Activated naive CD8-positive, alpha-beta T cell treated with anti-CD3 and anti-CD28 coated beads for 36 hours (primary cell): ENCODE data around the gene TMEM150B. TPM values are rescaled to one million over a fixed set of nuclear protein-coding genes. Genes with fewer than 3 reads are reported as not detected.

Experiments
- DNase-seq: peaks from one replicate; pipeline ENCODE4 v3.0.0; 2021
- H3K27ac Mint-ChIP-seq: one replicate; pipeline ENCODE4 v1.8.0; 2022; ENCODE audit warnings: mild to moderate bottlenecking, moderate library complexity, mixed read lengths
- H3K27me3 Mint-ChIP-seq: one replicate; pipeline ENCODE4 v1.8.0; 2022; ENCODE audit warnings: mild to moderate bottlenecking, mixed read lengths
- H3K36me3 Mint-ChIP-seq: one replicate; pipeline ENCODE4 v1.8.0; 2021; ENCODE audit warnings: mild to moderate bottlenecking, mixed read lengths
- H3K4me1 Mint-ChIP-seq: one replicate; pipeline ENCODE4 v1.8.0; 2021; ENCODE audit warnings: mixed read lengths
- H3K4me3 Mint-ChIP-seq: one replicate; pipeline ENCODE4 v1.8.0; 2022; ENCODE audit warnings: mild to moderate bottlenecking, moderate library complexity, mixed read lengths
- H3K9me3 Mint-ChIP-seq: one replicate; pipeline ENCODE4 v1.8.0; 2022; ENCODE audit warnings: mixed read lengths
- total RNA-seq, 2 experiments: library from RNA; stranded (reverse); gene quantifications; one replicate each; pipeline ENCODE4 v1.2.3, GENCODE V29; 2021

The TMEM150B gene
- total RNA-seq, 2 experiments from 2014 or later, result not detected

DNA sequence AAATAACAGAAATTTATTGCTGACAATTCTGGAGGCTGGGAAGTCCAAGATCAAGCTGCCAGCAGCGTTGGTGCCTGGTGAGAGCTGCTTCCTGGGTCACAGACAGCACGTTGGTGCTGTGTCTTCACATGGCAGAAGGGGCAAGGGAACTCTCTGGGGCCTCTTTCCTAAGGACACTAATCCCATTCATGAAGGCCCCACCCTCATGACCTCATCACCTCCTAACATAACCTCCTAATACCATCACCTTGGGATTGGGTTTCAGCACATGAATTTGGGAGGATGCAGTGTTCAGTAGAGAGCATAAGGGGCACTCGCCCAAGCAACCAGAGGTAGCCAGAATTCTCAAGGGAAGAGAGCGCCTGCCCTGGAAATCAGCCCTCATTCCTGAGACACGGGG lies 15.7 kb downstream of the TMEM150B start:
- Mint-ChIP-seq H3K4me3 (no peak overlapping the region), H3K27me3 (no peaks in the 10 kb centered on the region), H3K27ac (no peak overlapping the region), H3K4me1 (no peaks in the 10 kb centered on the region), H3K9me3 (no peaks in the 10 kb centered on the region), H3K36me3 (peaks cover 5% of the 10 kb centered on the region)
- DNase-seq, result no peak

GRCh38 chr19:55308281-55308680 lies 16.9 kb downstream of the TMEM150B start:
- Mint-ChIP-seq H3K27ac (no peak overlapping the region), H3K36me3 (peaks cover 5% of the 10 kb centered on the region), H3K27me3 (no peaks in the 10 kb centered on the region), H3K4me1 (no peaks in the 10 kb centered on the region), H3K4me3 (no peak overlapping the region), H3K9me3 (no peaks in the 10 kb centered on the region)
- DNase-seq, result no peak

DNA sequence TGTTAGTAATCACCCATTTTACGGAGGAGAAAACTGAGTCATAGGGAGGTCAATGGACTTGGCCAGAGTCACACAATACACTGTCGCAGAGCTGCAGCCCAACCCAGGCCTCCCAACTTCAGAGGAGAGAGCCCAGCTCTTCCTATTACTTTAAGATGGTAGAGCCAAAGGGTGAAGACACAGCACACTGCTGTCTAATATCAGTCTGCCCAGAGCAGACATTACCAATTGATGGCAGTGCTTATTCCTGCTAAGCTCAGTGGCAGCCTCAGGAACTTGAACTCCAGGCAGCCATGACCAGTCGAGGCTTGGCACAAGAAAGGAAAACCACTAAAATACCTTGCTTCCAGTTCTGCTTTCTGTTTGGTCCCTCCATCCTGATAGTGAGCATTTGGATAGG lies 18.4 kb downstream of the TMEM150B start:
- no peak overlapping the region for H3K4me3 Mint-ChIP-seq
- peaks cover 4% of the 10 kb centered on the region for H3K4me1 Mint-ChIP-seq
- no peaks in the 10 kb centered on the region for H3K27me3 Mint-ChIP-seq
- H3K27ac Mint-ChIP-seq, result no peak overlapping the region
- H3K36me3 Mint-ChIP-seq, result peaks cover 5% of the 10 kb centered on the region
- H3K9me3 Mint-ChIP-seq, result no peaks in the 10 kb centered on the region
- DNase-seq, result no peak

DNA sequence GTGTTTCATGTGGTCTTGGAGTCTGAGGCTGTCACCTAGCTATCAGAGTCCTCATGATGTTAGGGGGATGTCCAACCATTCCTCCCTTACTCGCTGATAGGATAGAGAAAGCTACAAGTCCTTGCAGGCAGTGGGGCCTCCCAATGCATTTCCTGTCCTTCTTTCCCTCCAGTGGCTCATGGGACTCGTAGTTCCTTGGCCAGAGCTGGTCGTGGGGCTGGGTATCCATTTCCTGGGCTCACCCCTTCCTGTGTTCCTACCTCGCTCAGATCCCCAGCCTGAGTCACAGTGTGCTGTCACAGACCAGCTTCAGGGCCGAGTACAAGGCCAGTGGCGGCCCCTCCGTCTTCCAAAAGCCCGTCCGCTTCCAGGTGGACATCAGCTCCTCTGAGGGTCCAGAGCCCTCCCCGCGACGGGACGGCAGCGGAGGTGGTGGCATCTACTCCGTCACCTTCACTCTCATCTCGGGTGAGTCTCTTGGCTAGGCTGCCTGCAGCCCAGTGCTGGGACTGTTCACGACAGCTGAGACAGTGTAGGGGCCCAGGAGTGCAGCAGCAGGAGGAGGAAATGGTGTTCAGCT lies 19.1 kb downstream of the TMEM150B start:
- H3K4me3 Mint-ChIP-seq, result no peak overlapping the region
- H3K27ac Mint-ChIP-seq, result no peak overlapping the region
- no peaks in the 10 kb centered on the region for H3K27me3 Mint-ChIP-seq
- DNase-seq, result no peak
- H3K36me3 Mint-ChIP-seq, result peaks cover 5% of the 10 kb centered on the region
- peaks cover 4% of the 10 kb centered on the region for H3K4me1 Mint-ChIP-seq
- no peaks in the 10 kb centered on the region for H3K9me3 Mint-ChIP-seq

DNA sequence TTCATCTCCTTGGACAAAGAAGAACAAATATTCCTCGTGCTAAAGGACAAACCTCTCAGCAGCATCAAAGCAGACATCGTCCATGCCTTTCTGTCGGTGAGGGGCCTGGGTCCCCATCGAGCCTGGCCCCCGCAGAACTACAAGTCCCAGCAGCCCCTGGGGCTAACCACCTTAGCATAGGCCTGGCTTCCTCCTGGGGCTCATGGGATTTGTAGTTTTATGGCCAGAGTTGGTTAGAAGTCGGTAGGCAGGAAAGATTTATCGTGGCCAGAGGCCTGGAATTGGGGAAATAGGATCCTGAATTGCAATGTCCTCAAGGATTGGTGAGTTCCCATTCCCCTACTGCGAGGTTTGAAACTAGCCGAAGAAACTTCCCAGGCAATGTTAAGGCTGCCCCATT lies 19.6 kb downstream of the TMEM150B start:
- no peak overlapping the region for H3K4me3 Mint-ChIP-seq
- peaks cover 4% of the 10 kb centered on the region for H3K4me1 Mint-ChIP-seq
- H3K9me3 Mint-ChIP-seq, result no peaks in the 10 kb centered on the region
- no peak overlapping the region for H3K27ac Mint-ChIP-seq
- peak; percentile 44 for DNase-seq
- H3K27me3 Mint-ChIP-seq, result no peaks in the 10 kb centered on the region
- peaks cover 5% of the 10 kb centered on the region for H3K36me3 Mint-ChIP-seq

- Mint-ChIP-seq H3K27me3 (no peaks in the 10 kb centered on the region), H3K36me3 (peaks cover 5% of the 10 kb centered on the region), H3K9me3 (no peaks in the 10 kb centered on the region), H3K27ac (no peak overlapping the region), H3K4me1 (peaks cover 4% of the 10 kb centered on the region), H3K4me3 (no peak overlapping the region)
- DNase-seq, result no peak
Measured at GRCh38 chr19:55304980-55305379, 20.2 kb downstream of the TMEM150B start.

DNA sequence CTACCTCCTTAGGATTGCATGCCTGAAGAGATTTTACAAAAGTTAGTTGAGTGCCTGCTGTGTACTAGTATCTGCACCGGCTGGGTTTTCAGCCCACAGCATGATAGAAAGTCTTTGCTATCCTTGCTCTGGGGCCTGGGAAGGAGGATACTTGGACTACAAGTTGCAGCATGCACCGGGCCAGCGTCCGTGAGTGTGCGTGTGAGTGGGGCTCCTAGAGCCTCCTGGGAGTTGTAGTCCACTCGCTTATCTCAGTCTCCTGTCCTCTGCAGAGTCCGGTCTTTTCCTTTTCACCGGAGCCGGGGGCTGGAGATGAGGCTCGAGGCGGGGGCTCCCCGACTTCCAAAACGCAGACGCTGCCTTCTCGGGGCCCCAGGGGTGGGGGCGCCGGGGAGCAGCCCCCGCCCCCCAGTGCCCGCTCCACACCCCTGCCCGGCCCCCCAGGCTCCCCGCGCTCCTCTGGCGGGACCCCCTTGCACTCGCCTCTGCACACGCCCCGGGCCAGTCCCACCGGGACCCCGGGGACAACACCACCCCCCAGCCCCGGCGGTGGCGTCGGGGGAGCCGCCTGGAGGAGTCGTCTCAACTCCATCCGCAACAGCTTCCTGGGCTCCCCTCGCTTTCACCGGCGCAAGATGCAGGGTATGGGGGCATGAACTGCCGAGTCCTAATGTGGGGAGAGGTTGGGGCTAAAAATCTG lies 20.7 kb downstream of the TMEM150B start:
- H3K9me3 Mint-ChIP-seq, result no peaks in the 10 kb centered on the region
- H3K36me3 Mint-ChIP-seq, result peaks cover 5% of the 10 kb centered on the region
- no peak overlapping the region for H3K4me3 Mint-ChIP-seq
- peaks cover 4% of the 10 kb centered on the region for H3K4me1 Mint-ChIP-seq
- H3K27me3 Mint-ChIP-seq, result no peaks in the 10 kb centered on the region
- no peak overlapping the region for H3K27ac Mint-ChIP-seq
- peak; percentile 38 for DNase-seq

DNA sequence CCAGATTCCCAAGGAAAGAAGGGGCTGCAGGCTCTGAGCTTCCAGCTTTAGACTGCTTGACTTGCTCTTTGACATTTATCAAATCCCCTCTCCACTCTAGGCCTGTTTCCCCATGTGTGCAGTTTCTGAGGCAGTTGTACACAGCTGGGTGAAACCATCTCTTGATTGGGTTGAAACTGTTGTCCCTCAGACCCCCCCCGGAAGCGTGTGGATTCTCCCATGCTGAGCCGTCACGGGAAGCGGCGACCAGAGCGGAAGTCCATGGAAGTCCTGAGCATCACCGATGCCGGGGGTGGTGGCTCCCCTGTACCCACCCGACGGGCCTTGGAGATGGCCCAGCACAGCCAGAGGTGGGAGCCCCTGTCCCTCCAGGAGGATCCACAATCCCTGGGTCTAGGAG lies 21.7 kb downstream of the TMEM150B start:
- no peak for DNase-seq
- Mint-ChIP-seq H3K9me3 (no peaks in the 10 kb centered on the region), H3K36me3 (peaks cover 5% of the 10 kb centered on the region), H3K4me1 (peaks cover 4% of the 10 kb centered on the region), H3K27ac (no peak overlapping the region), H3K4me3 (no peak overlapping the region), H3K27me3 (no peaks in the 10 kb centered on the region)

DNA sequence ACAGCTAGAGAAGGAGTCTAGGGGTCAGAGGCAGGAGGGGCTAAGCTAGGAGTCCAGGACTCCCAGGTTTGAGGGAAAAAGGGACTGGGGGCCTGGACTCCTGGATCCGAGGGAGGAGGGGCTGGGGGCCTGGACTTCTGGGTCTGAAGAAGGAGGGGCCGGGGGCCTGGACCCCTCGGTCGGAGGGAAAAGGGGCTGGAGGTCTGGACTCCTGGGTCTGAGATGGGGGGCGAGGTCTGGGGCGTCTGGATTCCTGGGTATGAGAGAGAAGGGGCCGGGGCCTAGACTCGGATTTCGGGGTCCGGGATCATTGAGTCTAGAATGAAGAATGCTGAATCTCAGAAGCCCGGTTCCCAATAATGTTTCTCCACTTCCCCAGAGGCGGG lies 22.8 kb downstream of the TMEM150B start:
- Mint-ChIP-seq H3K27ac (peak overlapping the region; percentile 87), H3K36me3 (peaks cover 5% of the 10 kb centered on the region), H3K4me1 (peaks cover 4% of the 10 kb centered on the region), H3K4me3 (peak overlapping the region; percentile 82), H3K27me3 (no peaks in the 10 kb centered on the region), H3K9me3 (no peaks in the 10 kb centered on the region)
- DNase-seq, result no peak

GRCh38 chr19:55301459-55302317 lies 23.5 kb downstream of the TMEM150B start:
- peak; percentile 93 for DNase-seq
- Mint-ChIP-seq H3K4me3 (peak overlapping the region; percentile 82), H3K4me1 (peaks cover 4% of the 10 kb centered on the region), H3K27ac (peak overlapping the region; percentile 87), H3K36me3 (peaks cover 5% of the 10 kb centered on the region), H3K27me3 (no peaks in the 10 kb centered on the region), H3K9me3 (no peaks in the 10 kb centered on the region)

DNA sequence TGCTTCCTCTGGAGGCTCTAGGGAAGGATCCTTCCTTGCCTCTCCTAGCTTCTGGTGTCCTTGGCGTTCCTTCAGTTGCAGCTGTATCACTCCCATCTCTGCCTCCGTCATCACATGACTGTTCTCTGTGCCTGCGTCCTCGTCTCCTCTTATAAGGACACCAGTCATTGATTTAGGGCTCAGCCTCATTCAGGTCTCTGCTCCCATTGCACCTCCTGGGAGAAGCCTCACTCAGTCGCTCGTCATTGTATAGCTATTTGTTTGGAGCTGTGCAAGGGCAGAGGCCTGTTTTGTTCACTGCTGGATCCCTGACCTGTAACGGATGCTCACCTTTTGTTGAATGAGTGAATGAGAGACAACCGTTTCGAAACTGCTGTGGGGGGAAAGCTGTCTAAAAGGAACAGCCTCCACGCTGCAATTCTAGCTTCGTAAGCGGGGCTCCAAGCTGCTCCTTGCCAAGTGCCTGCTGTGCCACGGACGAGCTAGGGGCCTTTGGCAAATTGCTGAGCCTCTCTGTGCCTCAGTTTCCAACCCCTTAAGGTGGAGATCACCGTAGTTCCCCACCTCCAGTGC lies 24.2 kb downstream of the TMEM150B start:
- peak overlapping the region; percentile 82 for H3K4me3 Mint-ChIP-seq
- no peaks in the 10 kb centered on the region for H3K27me3 Mint-ChIP-seq
- no peak for DNase-seq
- H3K4me1 Mint-ChIP-seq, result peaks cover 6% of the 10 kb centered on the region
- H3K9me3 Mint-ChIP-seq, result no peaks in the 10 kb centered on the region
- H3K36me3 Mint-ChIP-seq, result peaks cover 2% of the 10 kb centered on the region
- no peak overlapping the region for H3K27ac Mint-ChIP-seq

DNA sequence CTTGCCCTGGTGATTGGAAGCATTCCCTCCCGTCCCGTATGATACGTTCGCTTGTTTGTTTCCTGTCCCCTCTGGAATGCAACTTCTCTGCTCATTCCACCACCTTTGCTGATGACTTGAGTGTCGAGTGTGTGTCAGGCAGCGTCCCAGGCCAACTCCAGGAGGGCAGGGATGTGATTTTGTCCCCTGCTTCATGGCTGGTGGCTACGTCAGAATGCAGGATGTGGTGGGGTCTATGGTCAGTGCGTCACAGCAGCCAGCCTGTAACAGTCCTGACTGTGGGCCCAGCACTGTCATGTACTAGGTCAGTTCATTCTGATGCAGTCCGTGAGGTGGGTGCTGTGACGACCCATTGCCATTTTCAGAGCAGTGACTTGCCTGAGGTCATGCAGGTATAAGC lies 25.1 kb downstream of the TMEM150B start:
- Mint-ChIP-seq H3K36me3 (no peaks in the 10 kb centered on the region), H3K9me3 (no peaks in the 10 kb centered on the region), H3K4me1 (peaks cover 7% of the 10 kb centered on the region), H3K27me3 (no peaks in the 10 kb centered on the region), H3K27ac (no peak overlapping the region), H3K4me3 (no peak overlapping the region)
- DNase-seq, result no peak

DNA sequence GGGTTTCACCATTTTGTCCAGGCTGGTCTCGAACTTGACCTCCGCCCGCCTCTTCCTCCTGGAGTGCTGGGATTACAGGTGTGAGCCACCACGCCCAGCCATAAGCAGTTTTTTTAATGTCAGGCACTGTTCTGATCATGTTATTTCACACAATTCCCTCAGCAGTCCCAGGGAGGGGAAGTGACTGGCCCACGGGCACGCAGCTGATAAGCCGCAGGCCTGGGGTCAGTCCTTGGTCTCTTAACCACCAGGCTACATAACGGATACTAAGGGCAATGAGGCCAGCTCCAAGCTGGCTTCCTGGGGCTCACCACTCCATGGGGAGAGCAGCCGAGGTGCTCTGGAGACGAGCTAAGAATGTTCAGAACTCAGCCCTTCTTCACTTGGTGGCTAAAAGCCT lies 27.9 kb downstream of the TMEM150B start:
- Mint-ChIP-seq H3K36me3 (no peaks in the 10 kb centered on the region), H3K27me3 (no peaks in the 10 kb centered on the region), H3K9me3 (no peaks in the 10 kb centered on the region), H3K4me1 (peaks cover 7% of the 10 kb centered on the region), H3K27ac (no peak overlapping the region), H3K4me3 (no peak overlapping the region)
- no peak for DNase-seq

GRCh38 chr19:55289117-55289796 lies 35.9 kb downstream of the TMEM150B start:
- no peaks in the 10 kb centered on the region for H3K36me3 Mint-ChIP-seq
- no peaks in the 10 kb centered on the region for H3K9me3 Mint-ChIP-seq
- H3K4me3 Mint-ChIP-seq, result no peak overlapping the region
- H3K27me3 Mint-ChIP-seq, result no peaks in the 10 kb centered on the region
- no peak overlapping the region for H3K27ac Mint-ChIP-seq
- no peak for DNase-seq
- peaks cover 4% of the 10 kb centered on the region for H3K4me1 Mint-ChIP-seq
